Measurements from ENCODE around the gene MYO7A. TPM values are rescaled to one million over a fixed set of nuclear protein-coding genes. Genes with fewer than 3 reads are reported as not detected.

MYO7A gene
- total and polyA plus RNA-seq, 2 of the 4 experiments (the other 2 are of a cell fraction), result 0.02 TPM; not detected in 1

- no peak for TF ChIP-seq MAFK (IDR thresholded peaks at IDR 0.05; ENCODE audit: low read depth, low read length)
Measured at GRCh38 chr11:77203901-77204753, 76.1 kb downstream of the MYO7A start (continued).

- no peak overlapping the region for H3K27ac ChIP-seq (ENCODE audit: insufficient read depth, low read length)
- no peaks in the 10 kb centered on the region for H4K20me1 ChIP-seq (ENCODE audit: insufficient read depth, low read length)
- POLR2A ChIA-PET (ENCODE audit: unreplicated experiment), result no interaction called here
- H3K9me1 ChIP-seq (ENCODE audit: insufficient read depth, low read length), result no peaks in the 10 kb centered on the region; the same call in 1 of the 2 replicates
- in situ Hi-C loops (cut with MboI; ENCODE audit: low sequenced_read_pairs) (no loop called here), dilution Hi-C loops (cut with HindIII; ENCODE audit: low sequenced_read_pairs, unreplicated experiment) (no loop called here), intact Hi-C loops (cut with micrococcal nuclease) (no loop called here)
- no peak overlapping the region for H4K5ac ChIP-seq (ENCODE audit: low read depth, low read length)
- no peak overlapping the region for H3K9ac ChIP-seq (ENCODE audit: low read depth, low read length)
- no peak overlapping the region for H3K4ac ChIP-seq (ENCODE audit: low read depth, low read length)
- H4K91ac ChIP-seq (ENCODE audit: insufficient read depth, low read depth, low read length), result no peak overlapping the region
- H3K9me3 ChIP-seq (ENCODE audit: control insufficient read depth, insufficient read depth, low read length), result no peaks in the 10 kb centered on the region
- H3K79me1 ChIP-seq (ENCODE audit: low read depth in 1 of 2, low read length in 2 of 2), result no peaks in the 10 kb centered on the region
- H2AK9ac ChIP-seq (replicated peaks; ENCODE audit: low read depth, low read length, poor library complexity), result peak overlapping the region; percentile 78
- ATAC-seq (ENCODE audit: low read depth) (no peak), DNase-seq (no peak)
- H3K18ac ChIP-seq (ENCODE audit: low read depth, low read length), result no peak overlapping the region
- no TSS peak for BruUV-seq (replicated peaks)
- WGBS, 2 experiments (ENCODE audit: extremely low coverage in 2 of 2, insufficient read length in 1 of 2), result 40% methylated on average over 1 of the region's 12 CpGs; no CpG with 5 or more reads in 1 of the 2 experiments
- no peak overlapping the region for H3K14ac ChIP-seq (replicated peaks; ENCODE audit: low read depth, low read length)
- H3K4me3 ChIP-seq (ENCODE audit: insufficient read depth, low read depth, low read length), result no peak overlapping the region
- H3K23ac ChIP-seq (ENCODE audit: low read depth, low read length), result no peak overlapping the region
- no peak overlapping the region for H4K8ac ChIP-seq (ENCODE audit: low read depth in 2 of 2, low read length in 2 of 2)
- no peaks in the 10 kb centered on the region for H3K4me1 ChIP-seq (ENCODE audit: control insufficient read depth, insufficient read depth, low read length)
- peaks cover 10% of the 10 kb centered on the region for H3K27me3 ChIP-seq (ENCODE audit: control insufficient read depth, insufficient read depth, low read length)
- no peaks in the 10 kb centered on the region for H3K36me3 ChIP-seq (ENCODE audit: control insufficient read depth, insufficient read depth, low read length)
- no peak overlapping the region for H2BK5ac ChIP-seq (ENCODE audit: low read depth, low read length, poor library complexity, severe bottlenecking)
- no peak overlapping the region for H3K4me2 ChIP-seq (ENCODE audit: low read depth, low read length)
- no peak overlapping the region for H2AK5ac ChIP-seq (ENCODE audit: low read depth, low read length)
- no peak overlapping the region for H2AFZ ChIP-seq (replicated peaks; ENCODE audit: low read length, poor library complexity)
- no peak overlapping the region for H2BK15ac ChIP-seq (ENCODE audit: low read depth, low read length)
- H2BK20ac ChIP-seq (ENCODE audit: low read depth, low read length), result no peak overlapping the region
- H2BK120ac ChIP-seq (ENCODE audit: low read depth, low read length), result no peak overlapping the region
- CTCF ChIA-PET, result no interaction called here
- no peak overlapping the region for H3K56ac ChIP-seq (ENCODE audit: extremely low read depth, insufficient read depth, low read length)
- TF ChIP-seq CTCF (conservative IDR thresholded peaks at IDR 0.05; ENCODE audit: low read depth, low read length) (no peak), RCOR1 (IDR thresholded peaks at IDR 0.05; ENCODE audit: insufficient replicate concordance, low read length) (no peak), BHLHE40 (IDR thresholded peaks at IDR 0.05; ENCODE audit: low read depth, low read length) (no peak), SMC3 (IDR thresholded peaks at IDR 0.05; ENCODE audit: low read depth, low read length) (no peak), RAD21 (IDR thresholded peaks at IDR 0.05; ENCODE audit: low read length) (no peak), NFE2L2 (IDR thresholded peaks at IDR 0.05; ENCODE audit: low read depth, low read length) (no peak), POLR2A (IDR thresholded peaks at IDR 0.05; ENCODE audit: low read depth, low read length) (no peak), MXI1 (IDR thresholded peaks at IDR 0.05; ENCODE audit: borderline replicate concordance, low read depth, low read length) (no peak), MAFK (IDR thresholded peaks at IDR 0.05; ENCODE audit: low read depth, low read length) (no peak), CHD1 (IDR thresholded peaks at IDR 0.05; ENCODE audit: low read depth, low read length) (no peak), CEBPB (IDR thresholded peaks at IDR 0.05; ENCODE audit: low read depth, low read length) (no peak)
- TF ChIP-seq, protein P1, sequence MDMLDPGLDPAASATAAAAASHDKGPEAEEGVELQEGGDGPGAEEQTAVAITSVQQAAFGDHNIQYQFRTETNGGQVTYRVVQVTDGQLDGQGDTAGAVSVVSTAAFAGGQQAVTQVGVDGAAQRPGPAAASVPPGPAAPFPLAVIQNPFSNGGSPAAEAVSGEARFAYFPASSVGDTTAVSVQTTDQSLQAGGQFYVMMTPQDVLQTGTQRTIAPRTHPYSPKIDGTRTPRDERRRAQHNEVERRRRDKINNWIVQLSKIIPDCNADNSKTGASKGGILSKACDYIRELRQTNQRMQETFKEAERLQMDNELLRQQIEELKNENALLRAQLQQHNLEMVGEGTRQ (IDR thresholded peaks at IDR 0.05; ENCODE audit: low read depth, low read length), result no peak
Measured at GRCh38 chr11:77204754-77205466, 76.9 kb downstream of the MYO7A start.
